Measurements from ENCODE around the gene INO80E. TPM values are rescaled to one million over a fixed set of nuclear protein-coding genes. Genes with fewer than 3 reads are reported as not detected.

INO80E gene
- total RNA-seq, 1 donor from 2014 or later = 36.8 TPM

- DNase-seq (ENCODE audit: low spot score) = no peak
- intact Hi-C loops (cut with DNase I) = no loop called here
Observed at GRCh38 chr16:30053376-30054015, 57.5 kb downstream of the INO80E start.

- DNase-seq (ENCODE audit: low spot score) = no peak
- intact Hi-C loops (cut with DNase I) = no loop called here
Observed at GRCh38 chr16:30054451-30054850, 58.4 kb downstream of the INO80E start.

GRCh38 chr16:30054959-30055553 lies 59.0 kb downstream of the INO80E start:
- intact Hi-C loops (cut with DNase I) = no loop called here

More at GRCh38 chr16:30054959-30055553, 59.0 kb downstream of the INO80E start:
- DNase-seq (ENCODE audit: low spot score) = no peak

Other genes starting within 250 kb of the INO80E start
- not detected for gene ZG16, start 218.0 kb upstream of the INO80E start, total RNA-seq
- 21.8 TPM for gene KIF22, start 205.5 kb upstream of the INO80E start, total RNA-seq
- gene MAZ, start 189.7 kb upstream of the INO80E start, total RNA-seq = 72.4 TPM
- gene PRRT2, start 184.0 kb upstream of the INO80E start, total RNA-seq = 2.1 TPM
- gene PAGR1, start 180.1 kb upstream of the INO80E start, total RNA-seq = 15.6 TPM
- 60.2 TPM for gene MVP, start 175.8 kb upstream of the INO80E start, total RNA-seq
- gene CDIPT, start 133.0 kb upstream of the INO80E start, total RNA-seq = 73.8 TPM
- 1.2 TPM for gene SEZ6L2, start 96.7 kb upstream of the INO80E start, total RNA-seq
- gene ASPHD1, start 95.8 kb upstream of the INO80E start, total RNA-seq = 0.38 TPM
- 10.7 TPM for gene KCTD13, start 70.0 kb upstream of the INO80E start, total RNA-seq
- gene TMEM219, start 34.2 kb upstream of the INO80E start, total RNA-seq = 66.4 TPM
- 38.9 TPM for gene TAOK2, start 22.4 kb upstream of the INO80E start, total RNA-seq
- gene HIRIP3, start 624 bp upstream of the INO80E start, total RNA-seq = 17.4 TPM
- gene DOC2A, start 14.8 kb downstream of the INO80E start, total RNA-seq = 0.38 TPM
- not detected for gene C16orf92, start 27.0 kb downstream of the INO80E start, total RNA-seq
- gene TLCD3B, start 35.0 kb downstream of the INO80E start, total RNA-seq = not detected
- gene ALDOA, start 69.5 kb downstream of the INO80E start, total RNA-seq = 3,068 TPM
- 44.1 TPM for gene PPP4C, start 79.8 kb downstream of the INO80E start, total RNA-seq
- gene TBX6, start 95.7 kb downstream of the INO80E start, total RNA-seq = 0.57 TPM
- gene YPEL3, start 100.0 kb downstream of the INO80E start, total RNA-seq = 43.2 TPM
- 3.0 TPM for gene GDPD3, start 117.3 kb downstream of the INO80E start, total RNA-seq
- gene MAPK3, start 127.0 kb downstream of the INO80E start, total RNA-seq = 47.8 TPM
- gene CORO1A, start 187.4 kb downstream of the INO80E start, total RNA-seq = 7.4 TPM
- gene BOLA2B, start 197.4 kb downstream of the INO80E start, total RNA-seq = 59.6 TPM
- 24.9 TPM for gene SLX1A, start 197.6 kb downstream of the INO80E start, total RNA-seq
- gene SULT1A3, start 203.0 kb downstream of the INO80E start, total RNA-seq = 7.0 TPM

Data from cardiac septum (tissue), 1 donor.